GM23338 (cell line): Measurements from ENCODE around the gene RHEBL1. TPM values are rescaled to one million over a fixed set of nuclear protein-coding genes. Genes with fewer than 3 reads are reported as not detected.

ENCODE experiments used
- CREB1 ChIP-seq: fragments of 250-450 bp; sonication (Bioruptor Pico); IDR thresholded peaks from 2 replicates; pipeline ENCODE4 v1.5.0; 2020; ENCODE audit warnings: low read depth, mild to moderate bottlenecking, moderate library complexity
- EZH2 ChIP-seq: fragments of 200-600 bp; sonication (generic); IDR thresholded peaks from one replicate; pipeline ENCODE4 v1.8.0; 2017; ENCODE audit warnings: antibody characterized with exemption, mild to moderate bottlenecking, low read depth; ENCODE audit not compliant: unreplicated experiment
- EZH2phosphoT487 ChIP-seq: fragments of 200-600 bp; sonication (generic); IDR thresholded peaks from one replicate; pipeline ENCODE4 v1.8.1; 2018; ENCODE audit warnings: antibody characterized with exemption; ENCODE audit not compliant: unreplicated experiment
- JUNB ChIP-seq: IDR thresholded peaks from one replicate; pipeline ENCODE4 v1.6.1; 2016; ENCODE audit warnings: antibody characterized with exemption; ENCODE audit not compliant: unreplicated experiment
- NANOG ChIP-seq: IDR thresholded peaks from 2 replicates; pipeline ENCODE4 v1.6.1; 2016; ENCODE audit warnings: antibody characterized with exemption, borderline replicate concordance
- POLR2AphosphoS5 ChIP-seq: IDR thresholded peaks from 2 replicates; pipeline ENCODE4 v1.6.1; 2016; ENCODE audit warnings: antibody characterized with exemption, low read depth
- STAT1 ChIP-seq: IDR thresholded peaks from one replicate; pipeline ENCODE4 v1.6.1; 2016; ENCODE audit warnings: antibody characterized with exemption; ENCODE audit not compliant: unreplicated experiment
- ZNF114 ChIP-seq: fragments of 250-450 bp; sonication (Bioruptor Pico); IDR thresholded peaks from 2 replicates; pipeline ENCODE4 v1.5.0; 2020; ENCODE audit warnings: mild to moderate bottlenecking, moderate library complexity
- ZNF331 ChIP-seq: fragments of 250-450 bp; sonication (Bioruptor Pico); IDR thresholded peaks from 2 replicates; pipeline ENCODE4 v1.5.0; 2020; ENCODE audit warnings: low read depth, mild to moderate bottlenecking, moderate library complexity
- polyA plus RNA-seq: library from polyadenylated mRNA; unstranded; fragments of >200 nt; fragmentation: Nextera tagmentation; extraction: Ambion mirVana; gene quantifications from 2 replicates; pipeline ENCODE4 v1.2.1, GENCODE V29; 2016
- total RNA-seq: library from RNA; depleted of rRNA; stranded (reverse); fragments of >200 nt; shearing (Covaris generic); gene quantifications from 2 replicates; pipeline ENCODE4 v1.2.3, GENCODE V29; 2014
- TF ChIP-seq, protein P1 (sequence below): IDR thresholded peaks from one replicate; pipeline ENCODE4 v1.6.1; 2018; ENCODE audit warnings: antibody characterized with exemption; ENCODE audit not compliant: unreplicated experiment
- TF ChIP-seq, protein P2 (sequence below), 2 experiments: fragments of 200-600 bp in 1 of 2; sonication (generic) in 1 of 2; conservative IDR thresholded peaks; 2 replicates each; pipeline versions ENCODE4 v1.5.1 to v1.6.1; 2016 to 2017; ENCODE audit warnings: antibody characterized with exemption in 2 of 2, low read depth in 2 of 2, mild to moderate bottlenecking in 2 of 2, moderate library complexity in 1 of 2
- TF ChIP-seq, protein P3 (sequence below): IDR thresholded peaks from 2 replicates; pipeline ENCODE4 v1.6.1; 2016; ENCODE audit warnings: antibody characterized with exemption

The RHEBL1 gene
- total and polyA plus RNA-seq, 2 experiments from 2014 or later, result 9.4 to 11.8 TPM

DNA sequence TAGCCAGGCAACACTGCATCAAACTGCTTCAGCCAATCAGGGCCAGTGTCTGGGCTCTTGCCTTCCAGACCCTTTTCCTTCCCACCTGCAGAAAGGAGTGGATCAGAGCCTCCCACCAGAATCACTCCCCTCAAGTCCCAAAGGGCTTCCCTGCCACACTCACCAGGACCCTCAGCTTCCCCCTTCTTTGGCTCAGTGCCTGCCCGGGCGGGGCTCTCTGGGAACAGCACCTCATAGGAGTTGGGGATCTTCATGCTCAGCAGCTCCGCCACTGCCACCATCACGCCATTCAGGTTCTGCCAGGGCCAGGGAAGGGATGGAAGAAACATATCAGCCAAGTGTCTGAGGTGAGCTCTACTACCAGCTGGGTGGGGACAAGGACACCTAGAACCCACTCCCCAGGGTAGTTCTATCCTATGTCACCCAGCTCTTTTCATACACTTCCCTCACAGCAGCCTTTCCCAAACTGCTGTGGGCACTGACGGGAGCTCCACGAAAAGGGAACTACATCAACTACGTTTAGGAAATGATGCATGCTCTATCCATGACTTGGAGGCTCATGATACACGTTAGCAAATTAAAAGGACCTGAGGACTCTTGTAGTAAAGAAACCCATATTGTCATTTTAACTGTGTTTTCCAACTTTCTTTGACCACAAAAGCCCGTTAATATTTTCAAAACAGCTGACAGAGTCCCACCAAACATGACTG lies 41.8 kb downstream of the RHEBL1 start (continued):
- TF ChIP-seq, protein P1, sequence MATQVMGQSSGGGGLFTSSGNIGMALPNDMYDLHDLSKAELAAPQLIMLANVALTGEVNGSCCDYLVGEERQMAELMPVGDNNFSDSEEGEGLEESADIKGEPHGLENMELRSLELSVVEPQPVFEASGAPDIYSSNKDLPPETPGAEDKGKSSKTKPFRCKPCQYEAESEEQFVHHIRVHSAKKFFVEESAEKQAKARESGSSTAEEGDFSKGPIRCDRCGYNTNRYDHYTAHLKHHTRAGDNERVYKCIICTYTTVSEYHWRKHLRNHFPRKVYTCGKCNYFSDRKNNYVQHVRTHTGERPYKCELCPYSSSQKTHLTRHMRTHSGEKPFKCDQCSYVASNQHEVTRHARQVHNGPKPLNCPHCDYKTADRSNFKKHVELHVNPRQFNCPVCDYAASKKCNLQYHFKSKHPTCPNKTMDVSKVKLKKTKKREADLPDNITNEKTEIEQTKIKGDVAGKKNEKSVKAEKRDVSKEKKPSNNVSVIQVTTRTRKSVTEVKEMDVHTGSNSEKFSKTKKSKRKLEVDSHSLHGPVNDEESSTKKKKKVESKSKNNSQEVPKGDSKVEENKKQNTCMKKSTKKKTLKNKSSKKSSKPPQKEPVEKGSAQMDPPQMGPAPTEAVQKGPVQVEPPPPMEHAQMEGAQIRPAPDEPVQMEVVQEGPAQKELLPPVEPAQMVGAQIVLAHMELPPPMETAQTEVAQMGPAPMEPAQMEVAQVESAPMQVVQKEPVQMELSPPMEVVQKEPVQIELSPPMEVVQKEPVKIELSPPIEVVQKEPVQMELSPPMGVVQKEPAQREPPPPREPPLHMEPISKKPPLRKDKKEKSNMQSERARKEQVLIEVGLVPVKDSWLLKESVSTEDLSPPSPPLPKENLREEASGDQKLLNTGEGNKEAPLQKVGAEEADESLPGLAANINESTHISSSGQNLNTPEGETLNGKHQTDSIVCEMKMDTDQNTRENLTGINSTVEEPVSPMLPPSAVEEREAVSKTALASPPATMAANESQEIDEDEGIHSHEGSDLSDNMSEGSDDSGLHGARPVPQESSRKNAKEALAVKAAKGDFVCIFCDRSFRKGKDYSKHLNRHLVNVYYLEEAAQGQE, result no peak
- no peak for TF ChIP-seq EZH2
- TF ChIP-seq ZNF114 (CRISPR knock-in tag), result no peak
- TF ChIP-seq CREB1 (CRISPR knock-in tag), result no peak
- TF ChIP-seq JUNB, result no peak
- TF ChIP-seq, protein P2, sequence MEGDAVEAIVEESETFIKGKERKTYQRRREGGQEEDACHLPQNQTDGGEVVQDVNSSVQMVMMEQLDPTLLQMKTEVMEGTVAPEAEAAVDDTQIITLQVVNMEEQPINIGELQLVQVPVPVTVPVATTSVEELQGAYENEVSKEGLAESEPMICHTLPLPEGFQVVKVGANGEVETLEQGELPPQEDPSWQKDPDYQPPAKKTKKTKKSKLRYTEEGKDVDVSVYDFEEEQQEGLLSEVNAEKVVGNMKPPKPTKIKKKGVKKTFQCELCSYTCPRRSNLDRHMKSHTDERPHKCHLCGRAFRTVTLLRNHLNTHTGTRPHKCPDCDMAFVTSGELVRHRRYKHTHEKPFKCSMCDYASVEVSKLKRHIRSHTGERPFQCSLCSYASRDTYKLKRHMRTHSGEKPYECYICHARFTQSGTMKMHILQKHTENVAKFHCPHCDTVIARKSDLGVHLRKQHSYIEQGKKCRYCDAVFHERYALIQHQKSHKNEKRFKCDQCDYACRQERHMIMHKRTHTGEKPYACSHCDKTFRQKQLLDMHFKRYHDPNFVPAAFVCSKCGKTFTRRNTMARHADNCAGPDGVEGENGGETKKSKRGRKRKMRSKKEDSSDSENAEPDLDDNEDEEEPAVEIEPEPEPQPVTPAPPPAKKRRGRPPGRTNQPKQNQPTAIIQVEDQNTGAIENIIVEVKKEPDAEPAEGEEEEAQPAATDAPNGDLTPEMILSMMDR (conservative IDR thresholded peaks at IDR 0.05; ENCODE audit: low read depth in 2 of 2), result no peak
- no peak for TF ChIP-seq STAT1
- TF ChIP-seq ZNF331 (CRISPR knock-in tag), result no peak
- TF ChIP-seq EZH2phosphoT487, result no peak
- no peak for TF ChIP-seq NANOG
- TF ChIP-seq, protein P3, sequence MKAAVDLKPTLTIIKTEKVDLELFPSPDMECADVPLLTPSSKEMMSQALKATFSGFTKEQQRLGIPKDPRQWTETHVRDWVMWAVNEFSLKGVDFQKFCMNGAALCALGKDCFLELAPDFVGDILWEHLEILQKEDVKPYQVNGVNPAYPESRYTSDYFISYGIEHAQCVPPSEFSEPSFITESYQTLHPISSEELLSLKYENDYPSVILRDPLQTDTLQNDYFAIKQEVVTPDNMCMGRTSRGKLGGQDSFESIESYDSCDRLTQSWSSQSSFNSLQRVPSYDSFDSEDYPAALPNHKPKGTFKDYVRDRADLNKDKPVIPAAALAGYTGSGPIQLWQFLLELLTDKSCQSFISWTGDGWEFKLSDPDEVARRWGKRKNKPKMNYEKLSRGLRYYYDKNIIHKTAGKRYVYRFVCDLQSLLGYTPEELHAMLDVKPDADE, result no peak
- no peak for TF ChIP-seq POLR2AphosphoS5
